Fibroblast of skin of right quadriceps (primary cell): ENCODE results near the gene PNISR.
"Not testable (repeated sequence)": the region's sequence is repeated elsewhere in the genome, so short reads cannot be mapped to it uniquely, and the experiment has no call there.

Experiments
- DNase-seq: peaks from one replicate; pipeline ENCODE4 v3.0.0-alpha.2; 2013

Gene PNISR, protein sequence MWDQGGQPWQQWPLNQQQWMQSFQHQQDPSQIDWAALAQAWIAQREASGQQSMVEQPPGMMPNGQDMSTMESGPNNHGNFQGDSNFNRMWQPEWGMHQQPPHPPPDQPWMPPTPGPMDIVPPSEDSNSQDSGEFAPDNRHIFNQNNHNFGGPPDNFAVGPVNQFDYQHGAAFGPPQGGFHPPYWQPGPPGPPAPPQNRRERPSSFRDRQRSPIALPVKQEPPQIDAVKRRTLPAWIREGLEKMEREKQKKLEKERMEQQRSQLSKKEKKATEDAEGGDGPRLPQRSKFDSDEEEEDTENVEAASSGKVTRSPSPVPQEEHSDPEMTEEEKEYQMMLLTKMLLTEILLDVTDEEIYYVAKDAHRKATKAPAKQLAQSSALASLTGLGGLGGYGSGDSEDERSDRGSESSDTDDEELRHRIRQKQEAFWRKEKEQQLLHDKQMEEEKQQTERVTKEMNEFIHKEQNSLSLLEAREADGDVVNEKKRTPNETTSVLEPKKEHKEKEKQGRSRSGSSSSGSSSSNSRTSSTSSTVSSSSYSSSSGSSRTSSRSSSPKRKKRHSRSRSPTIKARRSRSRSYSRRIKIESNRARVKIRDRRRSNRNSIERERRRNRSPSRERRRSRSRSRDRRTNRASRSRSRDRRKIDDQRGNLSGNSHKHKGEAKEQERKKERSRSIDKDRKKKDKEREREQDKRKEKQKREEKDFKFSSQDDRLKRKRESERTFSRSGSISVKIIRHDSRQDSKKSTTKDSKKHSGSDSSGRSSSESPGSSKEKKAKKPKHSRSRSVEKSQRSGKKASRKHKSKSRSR

DNA sequence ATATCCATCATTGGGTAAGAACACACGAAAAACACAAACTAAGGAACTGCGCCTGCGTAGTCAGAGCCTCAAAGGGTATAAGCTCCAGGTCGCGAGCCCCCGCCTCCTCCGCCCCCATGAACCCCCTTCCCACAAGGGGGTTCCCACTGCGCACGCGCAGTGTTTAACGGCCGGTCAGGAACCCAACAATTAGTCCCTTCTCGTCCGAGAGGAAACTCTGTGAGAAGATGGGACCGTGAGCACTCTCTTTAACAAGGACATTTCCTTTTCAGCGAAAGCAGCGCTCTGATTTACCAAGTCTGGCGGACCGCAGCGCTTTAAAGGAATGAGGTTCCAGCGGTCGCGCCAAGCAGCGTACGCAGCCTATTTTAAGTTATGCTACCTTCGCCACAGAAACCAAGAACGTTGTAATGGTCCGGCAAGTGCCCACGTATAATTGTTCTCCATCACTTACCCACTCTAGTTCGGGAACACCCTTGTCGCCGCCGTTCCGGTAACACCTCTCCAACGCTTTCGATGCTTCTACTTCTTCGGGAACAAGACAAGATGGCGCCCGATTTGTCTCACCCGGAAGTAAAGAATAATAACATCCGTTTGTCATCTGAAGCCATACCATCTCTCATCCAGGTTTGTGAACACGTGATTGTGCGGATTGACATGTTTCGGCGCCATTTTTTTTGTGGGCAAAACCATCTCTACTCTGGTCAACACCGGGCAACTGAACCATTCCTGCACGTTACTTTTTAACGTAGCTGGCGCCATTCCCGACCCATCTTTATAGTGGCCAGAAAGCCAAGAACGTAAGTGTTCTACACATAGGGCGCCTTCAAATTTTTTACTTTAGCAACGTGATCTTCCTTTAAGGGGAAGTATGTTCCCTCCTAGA is at the start of gene PNISR:
Gene PNISR (minus strand): TSS at position 548 of the 886 bp plus-strand sequence. CDS start 10,649 bp downstream, outside the sequence.
- DNase-seq, result peak; percentile 99

DNA sequence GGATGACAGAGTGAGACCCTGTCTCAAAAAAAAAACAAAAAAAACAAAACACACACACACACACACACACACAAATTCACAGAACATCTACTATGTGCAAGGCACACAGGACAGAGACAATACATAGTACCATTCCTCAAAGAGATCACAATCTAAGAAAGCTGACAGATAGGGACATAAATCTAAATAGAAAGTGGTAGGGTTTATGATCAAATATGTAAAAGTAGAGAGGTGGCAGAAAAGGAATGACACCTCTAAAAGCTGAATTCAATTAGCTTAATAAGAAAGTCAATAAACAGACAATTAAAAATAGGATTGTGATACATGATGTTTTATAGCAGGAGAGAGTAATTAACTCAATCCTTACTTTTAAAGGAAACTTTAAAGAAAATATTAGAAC is 48.6 kb upstream of the PNISR start:
- DNase-seq, result no peak

DNA sequence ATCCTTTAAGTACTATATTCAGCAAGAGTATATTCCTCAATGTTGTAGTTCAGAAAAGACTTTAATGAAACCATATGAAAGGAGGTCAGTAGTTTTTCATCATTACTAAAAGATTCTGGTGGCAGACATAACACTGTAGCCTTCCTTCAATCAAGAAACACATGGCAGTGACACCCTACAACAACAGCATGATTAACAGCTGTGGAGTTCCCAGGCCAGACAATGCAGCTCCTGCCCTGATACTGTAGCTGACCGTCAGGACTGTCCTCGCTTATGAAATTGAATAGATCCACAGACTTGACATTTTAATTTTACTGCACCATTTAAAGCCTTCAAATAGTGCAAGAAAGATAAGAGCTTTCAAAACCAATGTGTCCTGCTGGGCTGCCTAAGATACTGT is 46.5 kb upstream of the PNISR start:
- DNase-seq, result no peak

DNA sequence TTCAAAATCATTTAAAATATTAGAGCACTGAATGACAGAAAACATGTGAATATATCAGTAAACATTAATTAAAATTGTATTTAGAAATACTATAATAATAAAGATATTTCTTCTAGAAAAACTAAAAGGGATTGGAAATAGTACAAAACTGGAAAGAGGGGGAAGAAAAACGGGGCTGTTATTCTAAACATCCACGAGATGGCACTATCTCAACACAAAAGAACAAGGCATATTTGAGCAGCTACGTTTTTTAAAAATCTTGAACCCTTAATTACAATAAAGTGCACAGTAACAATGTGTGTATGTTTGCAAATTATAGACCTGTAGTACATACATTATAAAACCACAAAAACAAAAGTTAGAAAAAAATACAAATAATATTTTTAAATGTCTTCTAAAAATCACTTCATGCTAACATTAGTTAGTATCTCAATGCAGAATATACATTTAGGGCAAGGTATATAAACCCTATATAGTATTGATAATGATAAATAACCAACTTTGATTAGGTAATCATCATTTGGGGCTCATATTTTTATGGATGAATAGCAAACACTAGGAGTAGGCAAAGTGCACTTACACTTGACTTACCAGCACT is 42.5 kb upstream of the PNISR start:
- peak; percentile 2 for DNase-seq

DNA sequence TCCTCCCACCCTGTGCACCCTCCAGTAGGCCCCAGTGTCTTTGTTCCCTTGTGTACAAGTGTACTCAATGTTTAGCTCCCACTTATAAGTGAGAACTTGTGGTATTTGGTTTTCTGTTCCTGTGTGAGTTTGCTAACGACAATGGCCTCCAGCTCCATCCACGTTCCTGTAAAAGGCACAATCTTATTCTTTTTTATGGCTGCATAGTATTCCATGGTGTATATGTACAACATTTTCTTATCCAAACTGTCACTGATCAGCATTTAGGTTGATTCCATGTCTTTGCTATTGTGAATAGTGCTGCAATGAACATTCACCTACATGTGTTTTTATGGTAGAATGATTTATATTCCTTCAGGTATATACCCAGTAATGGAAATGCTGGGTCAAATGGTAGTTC is 34.0 kb upstream of the PNISR start:
- not testable (repeated sequence) for DNase-seq

DNA sequence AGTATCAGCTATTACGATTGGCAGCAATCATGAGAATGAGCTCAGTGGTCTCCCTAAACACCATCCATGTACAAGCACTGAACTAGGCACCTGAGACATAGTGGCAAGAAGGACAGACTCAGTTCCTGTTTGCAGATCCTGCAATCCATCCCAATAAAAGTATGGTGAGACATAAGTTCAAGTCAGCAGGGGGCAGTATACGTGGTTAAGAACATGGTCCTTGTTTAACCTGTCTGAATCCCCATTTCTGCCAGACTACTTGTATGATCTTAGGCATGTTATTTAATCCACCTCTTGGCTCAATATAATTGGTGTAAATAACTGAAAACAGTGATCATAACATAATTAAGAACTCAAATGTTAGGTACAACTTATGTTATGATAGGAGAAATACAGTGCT is 33.2 kb upstream of the PNISR start:
- DNase-seq, result peak; percentile 7

- no peak for DNase-seq
Observed at GRCh38 chr6:99446076-99446475, 21.0 kb upstream of the PNISR start.

- peak; percentile 20 for DNase-seq
Observed at GRCh38 chr6:99434702-99435530, 9.8 kb upstream of the PNISR start.

- DNase-seq, result no peak
Observed at GRCh38 chr6:99432877-99433276, 7.8 kb upstream of the PNISR start.

DNA sequence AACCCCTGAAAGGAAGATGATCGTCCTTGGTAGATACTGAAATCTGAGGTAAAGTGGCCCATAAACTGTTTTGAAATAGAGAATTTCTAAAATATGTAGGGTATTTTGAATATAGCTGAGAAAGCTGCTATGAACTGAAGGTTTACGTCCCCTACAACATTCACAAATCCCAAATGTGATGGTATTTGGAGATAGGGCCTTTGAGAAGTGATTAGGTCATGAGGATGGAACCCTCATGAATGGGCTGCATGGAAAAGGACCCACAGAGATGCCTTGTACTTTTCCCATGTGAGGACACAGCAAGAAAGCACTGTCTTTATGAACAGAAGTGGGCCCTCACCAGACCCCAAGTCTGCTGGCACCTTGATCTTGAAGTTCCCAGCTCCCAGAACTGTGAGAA is 6.8 kb upstream of the PNISR start:
- DNase-seq, result no peak

DNA sequence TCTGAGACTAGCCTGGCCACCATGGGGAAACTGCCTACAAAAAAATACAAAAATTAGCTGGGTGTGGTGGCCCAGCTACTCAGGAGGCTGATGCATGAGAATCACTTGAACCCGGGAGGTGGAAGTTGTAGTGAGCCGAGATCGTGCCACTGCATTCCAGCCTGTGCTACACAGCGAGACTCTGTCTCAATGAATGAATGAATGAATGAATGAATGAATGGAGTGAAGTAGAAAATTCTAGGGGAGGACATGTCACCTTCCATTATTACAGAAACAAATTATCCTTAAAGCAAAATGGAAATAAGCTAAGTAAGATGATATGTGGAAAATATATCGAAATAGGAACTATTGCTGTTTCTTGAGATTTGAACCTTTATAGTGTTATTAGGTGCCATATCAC is 2.9 kb upstream of the PNISR start:
- DNase-seq, result no peak

- no peak for DNase-seq
Observed at GRCh38 chr6:99426451-99426757, 1.3 kb upstream of the PNISR start.

GRCh38 chr6:99425647-99426450 is 741 bp upstream of the PNISR start:
- DNase-seq, result peak; percentile 83

GRCh38 chr6:99424022-99424421 is 1.1 kb downstream of the PNISR start:
- no peak for DNase-seq

DNA sequence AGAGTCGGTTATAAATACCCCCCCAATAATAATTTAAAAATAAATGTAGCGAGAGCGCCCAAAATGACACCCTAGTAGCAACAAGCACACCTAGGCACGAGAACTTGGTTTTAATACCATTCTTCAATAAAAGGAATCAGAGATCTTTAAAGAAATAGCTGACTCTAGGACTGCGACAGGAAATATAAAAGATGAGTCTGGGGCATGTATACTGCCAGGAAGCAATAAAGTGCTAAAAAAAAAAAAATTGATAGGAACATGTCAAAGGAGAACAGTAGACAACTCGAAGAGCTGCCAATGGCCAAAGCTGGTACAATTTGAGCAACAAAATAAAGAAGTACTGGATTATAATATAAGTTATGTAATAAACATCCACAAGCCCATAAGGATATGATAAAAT is 2.2 kb downstream of the PNISR start:
- DNase-seq, result no peak

GRCh38 chr6:99416892-99417767 is 8.0 kb downstream of the PNISR start:
- no peak for DNase-seq

DNA sequence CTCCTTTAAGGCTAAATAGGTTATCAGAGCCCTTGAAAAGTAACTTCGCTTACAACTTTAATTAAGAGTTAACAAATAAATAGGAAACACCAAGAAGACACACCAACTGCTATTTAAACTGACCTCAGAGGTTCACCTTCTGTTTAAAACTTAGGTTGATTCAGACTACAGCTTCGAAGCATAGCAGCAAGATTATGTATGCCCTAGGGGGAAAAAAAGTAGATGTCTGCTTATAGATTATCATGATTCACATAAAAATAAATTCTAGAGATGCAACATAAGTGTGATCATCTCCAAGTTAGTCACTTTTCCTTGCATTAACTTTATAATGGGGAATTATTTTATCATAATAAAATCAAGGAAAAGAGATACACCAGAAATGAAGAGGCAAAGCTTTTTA is 8.9 kb downstream of the PNISR start:
- DNase-seq, result no peak

DNA sequence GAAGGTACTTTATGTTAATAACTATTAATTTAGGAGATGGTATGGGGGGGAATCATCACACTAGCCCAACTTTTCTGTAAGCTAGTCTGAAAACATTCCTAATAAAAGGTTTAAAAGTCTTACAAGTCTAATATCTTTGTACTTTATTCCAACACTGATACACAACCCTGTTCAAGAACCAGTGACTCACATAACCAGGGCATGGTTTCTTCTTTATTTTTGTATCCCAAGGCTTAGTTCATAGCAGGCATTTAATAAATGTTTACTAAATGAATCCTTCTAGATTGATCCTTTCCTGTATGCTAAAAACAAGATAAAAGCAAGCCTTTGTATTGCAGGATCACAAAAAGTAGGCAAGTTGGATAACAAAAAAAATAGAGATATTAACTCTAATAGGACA is 9.7 kb downstream of the PNISR start:
- DNase-seq, result no peak

GRCh38 chr6:99412065-99412464 is 13.0 kb downstream of the PNISR start:
- DNase-seq, result no peak

DNA sequence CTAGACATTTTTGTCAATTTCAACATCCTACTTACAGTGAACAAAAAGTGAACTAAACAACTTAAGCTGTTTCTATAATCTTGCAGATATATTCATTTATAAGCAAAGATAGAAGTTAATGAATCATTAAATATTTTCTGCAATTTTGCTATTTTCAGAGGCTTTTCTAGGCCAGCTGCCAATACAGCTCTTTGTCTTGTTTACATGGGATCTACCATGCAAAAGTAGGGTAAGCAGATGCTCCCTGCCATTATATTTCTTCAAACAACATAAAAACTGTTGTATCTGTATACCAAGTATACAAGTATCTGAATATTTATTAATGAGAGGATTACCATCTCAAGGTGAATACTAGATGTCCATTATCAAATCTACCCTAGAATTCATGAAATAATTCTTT is 15.4 kb downstream of the PNISR start:
- no peak for DNase-seq
